Neural cell (in vitro differentiated cells): ENCODE data around the gene GPR183.

Source experiments
- EP300 ChIP-seq: fragments of 450-650 bp; conservative IDR thresholded peaks from 2 replicates; pipeline ENCODE4 v1.6.1; 2014; ENCODE audit warnings: antibody characterized with exemption, mild to moderate bottlenecking, moderate library complexity; ENCODE audit not compliant: poor library complexity, severe bottlenecking
- EZH2 ChIP-seq: fragments of 200-600, 300-800 bp; shearing (Covaris generic), sonication (generic); IDR thresholded peaks from 2 replicates; pipeline ENCODE4 v1.6.1; 2014; ENCODE audit warnings: antibody characterized with exemption, low read length, borderline replicate concordance, mild to moderate bottlenecking; ENCODE audit not compliant: insufficient read depth, poor library complexity, severe bottlenecking
- MXI1 ChIP-seq: fragments of 450-650 bp; conservative IDR thresholded peaks from 2 replicates; pipeline ENCODE4 v1.6.1; 2014; ENCODE audit warnings: antibody characterized with exemption, mild to moderate bottlenecking; ENCODE audit not compliant: poor library complexity, severe bottlenecking
- POLR2AphosphoS5 ChIP-seq: IDR thresholded peaks from 2 replicates; pipeline ENCODE4 v1.6.1; 2012
- RAD21 ChIP-seq: fragments of 450-650 bp; conservative IDR thresholded peaks from 2 replicates; pipeline ENCODE4 v1.6.1; 2014; ENCODE audit warnings: antibody characterized with exemption, mild to moderate bottlenecking, moderate library complexity
- TF ChIP-seq, protein P1 (sequence below): fragments of 450-650 bp; IDR thresholded peaks from 2 replicates; pipeline ENCODE4 v1.5.1; 2014; ENCODE audit warnings: antibody characterized with exemption, mild to moderate bottlenecking, moderate library complexity; ENCODE audit not compliant: poor library complexity, severe bottlenecking
- TF ChIP-seq, protein P2 (sequence below): IDR thresholded peaks from 2 replicates; pipeline ENCODE4 v1.6.1; 2012; ENCODE audit warnings: borderline replicate concordance

DNA sequence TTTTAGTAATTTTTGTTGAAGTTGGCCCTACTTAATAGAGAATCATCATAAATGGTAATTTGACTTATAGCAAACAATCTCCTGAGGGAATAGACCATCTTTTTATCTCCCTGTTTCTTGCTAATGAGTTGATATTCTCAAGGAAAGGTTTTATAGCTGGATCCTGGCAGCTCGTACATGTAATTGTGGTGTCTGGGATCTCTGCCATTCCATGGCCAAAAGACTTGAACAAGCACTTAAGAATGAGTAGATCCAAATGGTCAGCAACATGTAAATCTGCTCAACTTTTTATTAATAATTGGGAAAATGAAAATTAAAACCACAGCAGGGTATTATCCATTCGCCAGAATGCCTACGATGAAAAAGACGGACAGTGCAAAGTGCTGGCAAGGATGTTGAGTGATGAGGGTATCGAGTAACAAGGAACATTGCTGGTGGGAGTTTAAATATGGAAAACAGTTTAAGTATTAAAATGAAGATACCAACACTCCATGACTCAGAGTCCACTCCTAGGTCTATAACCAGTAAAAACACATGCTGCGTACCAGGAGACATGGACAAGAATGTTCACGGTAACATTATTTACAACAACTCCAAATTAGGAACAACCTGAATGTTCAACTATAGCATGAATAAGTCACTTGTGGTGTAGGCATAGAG lies 43.9 kb downstream of the GPR183 start:
- TF ChIP-seq, protein P1, sequence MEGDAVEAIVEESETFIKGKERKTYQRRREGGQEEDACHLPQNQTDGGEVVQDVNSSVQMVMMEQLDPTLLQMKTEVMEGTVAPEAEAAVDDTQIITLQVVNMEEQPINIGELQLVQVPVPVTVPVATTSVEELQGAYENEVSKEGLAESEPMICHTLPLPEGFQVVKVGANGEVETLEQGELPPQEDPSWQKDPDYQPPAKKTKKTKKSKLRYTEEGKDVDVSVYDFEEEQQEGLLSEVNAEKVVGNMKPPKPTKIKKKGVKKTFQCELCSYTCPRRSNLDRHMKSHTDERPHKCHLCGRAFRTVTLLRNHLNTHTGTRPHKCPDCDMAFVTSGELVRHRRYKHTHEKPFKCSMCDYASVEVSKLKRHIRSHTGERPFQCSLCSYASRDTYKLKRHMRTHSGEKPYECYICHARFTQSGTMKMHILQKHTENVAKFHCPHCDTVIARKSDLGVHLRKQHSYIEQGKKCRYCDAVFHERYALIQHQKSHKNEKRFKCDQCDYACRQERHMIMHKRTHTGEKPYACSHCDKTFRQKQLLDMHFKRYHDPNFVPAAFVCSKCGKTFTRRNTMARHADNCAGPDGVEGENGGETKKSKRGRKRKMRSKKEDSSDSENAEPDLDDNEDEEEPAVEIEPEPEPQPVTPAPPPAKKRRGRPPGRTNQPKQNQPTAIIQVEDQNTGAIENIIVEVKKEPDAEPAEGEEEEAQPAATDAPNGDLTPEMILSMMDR = no peak
- TF ChIP-seq POLR2AphosphoS5 (no peak), EZH2 (no peak), RAD21 (no peak), MXI1 (no peak), EP300 (no peak)
- TF ChIP-seq, protein P2, sequence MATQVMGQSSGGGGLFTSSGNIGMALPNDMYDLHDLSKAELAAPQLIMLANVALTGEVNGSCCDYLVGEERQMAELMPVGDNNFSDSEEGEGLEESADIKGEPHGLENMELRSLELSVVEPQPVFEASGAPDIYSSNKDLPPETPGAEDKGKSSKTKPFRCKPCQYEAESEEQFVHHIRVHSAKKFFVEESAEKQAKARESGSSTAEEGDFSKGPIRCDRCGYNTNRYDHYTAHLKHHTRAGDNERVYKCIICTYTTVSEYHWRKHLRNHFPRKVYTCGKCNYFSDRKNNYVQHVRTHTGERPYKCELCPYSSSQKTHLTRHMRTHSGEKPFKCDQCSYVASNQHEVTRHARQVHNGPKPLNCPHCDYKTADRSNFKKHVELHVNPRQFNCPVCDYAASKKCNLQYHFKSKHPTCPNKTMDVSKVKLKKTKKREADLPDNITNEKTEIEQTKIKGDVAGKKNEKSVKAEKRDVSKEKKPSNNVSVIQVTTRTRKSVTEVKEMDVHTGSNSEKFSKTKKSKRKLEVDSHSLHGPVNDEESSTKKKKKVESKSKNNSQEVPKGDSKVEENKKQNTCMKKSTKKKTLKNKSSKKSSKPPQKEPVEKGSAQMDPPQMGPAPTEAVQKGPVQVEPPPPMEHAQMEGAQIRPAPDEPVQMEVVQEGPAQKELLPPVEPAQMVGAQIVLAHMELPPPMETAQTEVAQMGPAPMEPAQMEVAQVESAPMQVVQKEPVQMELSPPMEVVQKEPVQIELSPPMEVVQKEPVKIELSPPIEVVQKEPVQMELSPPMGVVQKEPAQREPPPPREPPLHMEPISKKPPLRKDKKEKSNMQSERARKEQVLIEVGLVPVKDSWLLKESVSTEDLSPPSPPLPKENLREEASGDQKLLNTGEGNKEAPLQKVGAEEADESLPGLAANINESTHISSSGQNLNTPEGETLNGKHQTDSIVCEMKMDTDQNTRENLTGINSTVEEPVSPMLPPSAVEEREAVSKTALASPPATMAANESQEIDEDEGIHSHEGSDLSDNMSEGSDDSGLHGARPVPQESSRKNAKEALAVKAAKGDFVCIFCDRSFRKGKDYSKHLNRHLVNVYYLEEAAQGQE = no peak
